ENCODE measurements around the gene TMEM167B. TPM values are rescaled to one million over a fixed set of nuclear protein-coding genes. Genes with fewer than 3 reads are reported as not detected.

Gene TMEM167B
- total RNA-seq (10 to 100 TPM; 13.6 to 15.4 TPM), polyA plus RNA-seq (10 to 100 TPM in 1 of 2 donors, 1 to 10 TPM in 1; 5.4 to 12.7 TPM)

GRCh38 chr1:109090196-109091077, at the start of gene TMEM167B:
Gene TMEM167B, plus strand, starts transcription at chr1:109090764. Its CDS starts 109 bp downstream, at chr1:109090873.
- Histone ChIP-seq H3K36me3 (ENCODE audit: control insufficient read depth in 4 of 4, insufficient read depth in 3 of 4, low read depth in 1 of 4, low read length in 3 of 4) (peaks cover 0 to 12% (median 7%) of the 10 kb centered on the region in 4 donors), H3K4me3 (ENCODE audit: low read depth in 1 of 3, low read length in 3 of 3) (peak within 1 kb of the TSS; percentile 71 to 95 (median 73)), H3K9me3 (ENCODE audit: control insufficient read depth in 4 of 4, low read length in 3 of 4) (no peaks in the 10 kb centered on the region), H3K4me1 (ENCODE audit: control insufficient read depth in 4 of 4, insufficient read depth in 4 of 4, low read length in 3 of 4) (peaks cover 3 to 30% (median 24%) of the 10 kb centered on the region in 4 donors), H3K9ac (ENCODE audit: low read depth in 1 of 2, low read length in 2 of 2) (peak within 1 kb of the TSS; percentile 82 to 99), H3K27ac (ENCODE audit: low read depth in 1 of 2, low read length in 2 of 2) (peak within 1 kb of the TSS; percentile 99 to 100), H3K27me3 (ENCODE audit: control insufficient read depth in 4 of 4, insufficient read depth in 4 of 4, low read length in 3 of 4) (no peaks in the 10 kb centered on the region)
- DNase-seq (ENCODE audit: low spot score): peak; percentile 90
- WGBS: 3% methylated on average over 67 of the region's 67 CpGs
- TF ChIP-seq NR2F2 (IDR thresholded peaks at IDR 0.05) (peak; percentile 41), TAF1 (conservative IDR thresholded peaks at IDR 0.05) (peak; percentile 42), FOXA1 (IDR thresholded peaks at IDR 0.05) (no peak), REST (IDR thresholded peaks at IDR 0.05) (peak; percentile 62), ZBTB33 (IDR thresholded peaks at IDR 0.05) (peak; percentile 37), SP1 (IDR thresholded peaks at IDR 0.05) (peak; percentile 47), MAX (IDR thresholded peaks at IDR 0.05) (peak; percentile 48), HNF4A (conservative IDR thresholded peaks at IDR 0.05) (peak; percentile 30 to 47), HNF4G (IDR thresholded peaks at IDR 0.05) (no peak), FOXA2 (IDR thresholded peaks at IDR 0.05) (peak; percentile 67), JUND (IDR thresholded peaks at IDR 0.05) (peak in 1 of 2 donors; percentile 38), YY1 (IDR thresholded peaks at IDR 0.05) (peak; percentile 89), GABPA (IDR thresholded peaks at IDR 0.05 in 1 of 2, conservative IDR thresholded peaks at IDR 0.05 in 1 of 2) (peak in 1 of 2 donors; percentile 69), EGR1 (IDR thresholded peaks at IDR 0.05; ENCODE audit: low read depth in 2 of 2) (no peak), RAD21 (IDR thresholded peaks at IDR 0.05) (peak; percentile 7 to 36), RXRA (IDR thresholded peaks at IDR 0.05) (peak; percentile 36 to 52), ATF3 (IDR thresholded peaks at IDR 0.05) (no peak)

All from liver (tissue), 9 donors.